GM18858 (cell line): ENCODE data around the gene NAPSA.

ENCODE experiments used
- ATAC-seq: cut with Tn5 transposase; IDR thresholded peaks from one replicate; pipeline ENCODE4 v1.9.1; 2021; ENCODE audit not compliant: unreplicated experiment

Gene NAPSA

DNA sequence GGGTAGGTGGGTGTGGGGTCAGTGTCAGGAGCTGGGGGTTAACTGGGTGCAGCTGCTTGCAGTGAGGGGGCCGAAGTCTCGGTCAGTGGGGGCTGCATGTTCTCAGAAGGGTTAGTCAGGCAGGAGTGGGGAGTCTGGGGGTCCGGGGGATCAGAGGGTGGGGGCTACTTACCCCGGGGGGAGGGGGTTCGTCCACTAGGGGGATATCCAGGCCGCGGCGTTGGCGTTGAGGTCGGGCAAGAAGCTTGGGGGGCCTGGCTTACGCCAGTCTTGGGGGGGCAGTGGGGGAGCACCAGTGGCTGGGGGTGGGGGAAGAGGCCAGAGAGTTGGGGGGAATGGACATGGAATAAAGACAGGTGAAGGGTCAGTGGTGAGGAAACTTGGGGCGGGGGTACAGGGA is 45.4 kb downstream of the NAPSA start:
- no peak for ATAC-seq

- ATAC-seq: no peak
Measured at GRCh38 chr19:50319156-50319555, 46.3 kb downstream of the NAPSA start.

GRCh38 chr19:50318438-50318837 is 47.0 kb downstream of the NAPSA start:
- no peak for ATAC-seq

DNA sequence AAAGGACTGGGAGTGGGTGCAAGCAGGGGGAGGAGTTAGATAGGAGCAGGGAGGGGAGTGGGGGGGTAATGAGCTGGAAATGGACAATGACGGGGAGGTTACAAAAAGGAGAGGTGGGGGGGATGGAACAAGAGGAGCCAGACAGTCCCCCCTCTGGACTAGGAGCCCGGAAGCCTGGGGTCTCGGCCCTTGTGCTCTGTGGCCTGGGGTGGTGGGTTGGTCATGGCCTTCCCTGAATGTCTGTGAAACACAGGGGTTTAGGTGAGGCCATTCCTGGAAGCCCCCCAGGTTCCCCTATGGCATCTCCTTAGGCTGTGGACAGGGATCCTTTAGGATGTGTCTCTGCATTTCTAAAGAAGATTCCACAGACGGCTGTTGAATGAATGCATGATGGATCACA is 48.3 kb downstream of the NAPSA start:
- no peak for ATAC-seq

DNA sequence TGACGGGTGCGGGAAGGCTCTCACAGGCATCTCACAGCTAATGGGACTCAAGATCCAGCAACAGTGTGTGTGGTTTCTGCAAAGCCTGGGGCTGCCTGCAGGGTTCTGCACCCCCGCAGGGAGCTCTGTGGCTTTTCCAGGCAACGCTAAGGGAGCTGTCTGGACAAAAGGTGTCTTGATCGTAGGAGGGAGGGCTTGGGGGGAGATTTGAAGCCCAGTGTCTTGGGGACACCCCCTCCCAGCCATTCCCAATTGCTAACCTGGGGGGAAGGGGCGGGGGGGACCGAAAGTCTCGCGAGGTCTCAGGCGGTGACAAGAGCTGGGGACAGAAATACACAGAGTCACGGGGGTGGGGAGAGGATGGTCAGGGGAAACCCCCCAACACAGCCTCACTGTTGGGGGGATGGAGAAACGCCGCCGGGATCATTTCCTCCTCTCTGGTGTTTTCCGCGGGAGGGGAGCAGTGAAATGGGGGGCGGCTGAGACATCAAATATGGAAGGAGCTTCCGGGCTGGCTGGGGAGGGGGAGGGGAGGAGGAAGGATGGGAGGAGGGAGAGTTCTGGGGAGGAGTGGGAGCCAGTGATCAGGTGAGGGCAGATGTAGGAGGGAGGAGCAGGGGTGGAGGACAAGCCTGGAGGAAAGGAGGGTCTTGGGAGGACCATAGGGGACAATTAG is 49.5 kb downstream of the NAPSA start:
- ATAC-seq: no peak

- no peak for ATAC-seq
Measured at GRCh38 chr19:50314724-50315708, 50.4 kb downstream of the NAPSA start.

GRCh38 chr19:50313812-50314536 is 51.5 kb downstream of the NAPSA start:
- ATAC-seq: no peak

DNA sequence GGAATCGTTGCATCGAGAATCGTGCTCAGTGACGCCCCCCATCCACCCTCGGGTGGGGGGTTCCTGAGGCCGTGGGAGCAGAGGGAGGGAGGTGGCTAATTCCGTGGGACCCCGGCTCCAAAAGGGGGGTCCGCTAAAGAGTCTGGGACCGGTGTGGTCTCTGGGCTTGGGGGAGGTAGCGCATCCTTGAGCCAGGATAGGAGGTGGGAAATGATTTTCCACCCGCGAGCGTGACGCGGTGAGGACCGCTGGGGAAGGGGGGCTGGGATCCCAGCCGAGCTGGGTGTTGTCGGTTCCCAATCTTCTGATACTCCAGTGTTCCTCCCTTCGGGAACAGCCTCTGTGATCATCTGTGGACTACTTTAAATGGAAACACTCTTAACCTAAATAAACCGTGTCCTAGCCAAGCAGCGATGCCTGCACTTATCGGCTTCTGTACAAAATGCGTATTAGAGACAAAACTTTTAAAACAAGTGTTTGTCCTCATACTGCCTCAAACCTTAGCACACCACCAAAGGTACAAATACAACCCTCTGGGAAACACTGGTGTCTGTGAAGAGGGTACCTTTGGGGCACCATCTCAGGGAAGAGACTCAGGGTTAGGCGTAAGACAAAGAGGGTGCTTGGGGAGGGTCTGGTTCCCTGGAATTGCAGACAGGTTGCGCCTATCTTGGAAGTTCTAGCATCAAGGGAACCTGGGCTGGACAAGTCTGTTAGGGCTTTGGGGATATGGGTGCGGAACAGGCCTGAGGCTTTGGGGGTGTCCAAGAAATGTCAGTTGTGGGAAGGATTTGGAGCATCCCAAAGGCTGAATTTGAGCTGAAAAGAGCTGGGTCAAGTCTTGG is 52.2 kb downstream of the NAPSA start:
- ATAC-seq: no peak

GRCh38 chr19:50311723-50312635 is 53.5 kb downstream of the NAPSA start:
- ATAC-seq: no peak

- ATAC-seq: no peak
Measured at GRCh38 chr19:50310759-50311465, 54.5 kb downstream of the NAPSA start.

DNA sequence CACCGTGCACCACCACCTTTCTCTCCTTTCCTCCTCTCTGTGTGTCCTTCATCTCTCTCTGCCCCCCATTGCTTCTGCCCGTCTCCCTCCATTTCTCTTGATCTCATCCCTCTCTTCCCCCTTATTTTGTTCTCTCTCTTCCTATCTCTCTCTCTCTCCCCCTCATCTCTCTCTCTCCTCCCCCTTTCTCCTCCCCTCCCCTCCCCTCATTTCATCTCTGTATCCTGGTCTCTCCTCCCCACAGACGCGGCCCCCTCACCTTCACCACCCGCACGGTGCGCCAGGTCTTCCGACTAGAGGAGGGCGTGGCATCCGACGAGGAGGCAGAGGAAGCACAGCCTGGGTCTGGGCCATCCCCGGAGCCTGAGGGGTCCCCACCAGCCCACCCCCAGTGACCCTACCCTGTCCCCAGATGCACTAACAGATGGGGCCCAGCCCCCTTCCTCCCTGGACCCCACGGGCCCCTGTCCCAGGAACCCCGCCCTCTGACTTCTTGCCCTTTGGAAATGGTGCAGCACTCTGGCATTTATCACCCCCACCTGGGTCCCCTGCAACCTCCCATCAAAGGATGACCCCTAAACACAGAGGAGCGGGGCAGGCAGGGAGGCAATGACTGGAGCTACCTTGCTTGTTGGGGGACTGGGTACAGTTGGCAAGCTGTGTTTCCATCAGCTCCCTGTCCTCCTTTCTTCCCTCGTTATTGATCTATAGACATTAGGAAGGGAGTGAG is 55.9 kb downstream of the NAPSA start:
- no peak for ATAC-seq

DNA sequence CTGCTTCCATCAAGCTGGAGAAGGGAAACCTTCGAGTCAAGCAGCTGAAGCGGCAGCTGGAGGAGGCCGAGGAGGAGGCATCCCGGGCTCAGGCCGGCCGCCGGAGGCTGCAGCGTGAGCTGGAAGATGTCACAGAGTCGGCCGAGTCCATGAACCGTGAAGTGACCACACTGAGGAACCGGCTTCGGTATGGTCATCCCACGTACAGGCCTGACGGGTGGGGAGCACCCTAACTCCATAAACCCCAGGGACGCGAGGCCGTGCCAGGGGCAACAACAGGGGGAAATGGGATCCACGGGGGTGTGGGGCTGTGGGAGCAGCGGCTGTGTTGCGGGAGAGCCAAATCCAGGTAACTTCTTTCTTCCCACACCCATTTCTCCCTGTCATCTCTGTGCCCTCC is 56.4 kb downstream of the NAPSA start:
- ATAC-seq: no peak
